ENCODE results near the gene APOL3.
A peak's percentile ranks its signal among the peaks of the same experiment; 100 is the strongest.
"Not testable (repeated sequence)": the region's sequence is repeated elsewhere in the genome, so short reads cannot be mapped to it uniquely, and the experiment has no call there.

The APOL3 gene

GRCh38 chr22:36192542-36192941, 32.0 kb upstream of the APOL3 start:
- DNase-seq, result no peak

DNA sequence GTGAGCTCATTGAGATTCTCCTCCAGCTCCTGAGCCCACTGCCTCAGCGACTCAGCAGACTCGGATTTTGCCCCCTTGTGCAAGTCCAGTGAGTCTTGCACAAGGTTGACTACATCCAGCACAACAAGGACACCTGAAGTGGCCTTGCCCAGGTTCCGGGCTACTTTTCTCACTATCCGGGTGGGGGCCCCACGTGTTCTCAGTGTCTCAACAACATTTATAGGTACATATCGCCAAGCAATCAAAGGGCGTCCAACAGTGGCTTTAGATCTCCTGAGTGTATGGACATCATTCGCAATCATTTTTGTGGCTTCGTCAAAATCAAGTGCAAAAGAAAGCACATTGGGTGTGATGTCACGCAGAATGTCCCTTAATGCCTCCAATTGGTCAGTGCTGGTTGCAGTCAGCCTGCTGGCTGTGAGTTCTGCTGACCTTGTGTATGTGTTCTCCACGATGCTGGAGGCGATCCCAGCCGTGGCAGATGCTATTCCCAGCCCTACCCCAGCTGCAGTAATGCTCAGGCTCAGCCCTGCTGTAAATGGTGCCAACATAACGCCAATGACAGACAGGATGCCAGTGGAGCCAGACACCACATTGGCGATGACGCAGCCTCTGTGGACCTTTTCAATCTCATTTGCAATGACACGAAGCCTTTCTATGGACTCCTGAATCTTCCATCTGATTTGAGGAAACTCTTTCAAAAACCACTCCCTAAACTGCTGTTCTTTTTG, 30.7 kb upstream of the APOL3 start:
- DNase-seq, result no peak

GRCh38 chr22:36187862-36188261, 27.3 kb upstream of the APOL3 start:
- not testable (repeated sequence) for DNase-seq

- DNase-seq, result no peak
These were observed 25.5 kb upstream of the APOL3 start for GRCh38 chr22:36185828-36186624.

GRCh38 chr22:36184433-36185025, 24.0 kb upstream of the APOL3 start:
- no peak for DNase-seq

DNA sequence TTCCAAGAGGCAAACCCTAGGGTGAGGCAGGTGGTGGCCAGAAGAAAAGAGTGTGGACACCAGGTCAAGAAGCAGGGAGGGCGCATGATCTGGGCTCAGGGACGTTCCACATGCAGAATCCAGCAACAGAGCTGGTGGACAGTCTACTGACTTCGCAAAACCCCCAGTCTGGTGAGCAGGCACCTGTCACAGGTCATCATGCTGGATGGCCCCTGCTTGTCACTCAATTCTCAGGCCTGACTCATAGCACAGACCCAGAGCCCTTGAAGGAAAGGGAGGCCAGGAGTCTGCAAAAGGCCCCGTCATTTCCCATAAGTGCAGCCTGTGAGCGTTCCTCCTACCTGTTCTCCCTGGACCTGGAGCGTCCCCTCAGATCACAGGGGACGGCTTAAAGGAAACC, 22.9 kb upstream of the APOL3 start:
- DNase-seq, result no peak

GRCh38 chr22:36182857-36183256, 22.3 kb upstream of the APOL3 start:
- no peak for DNase-seq

- DNase-seq, result no peak
These were observed 21.5 kb upstream of the APOL3 start for GRCh38 chr22:36182056-36182455.

DNA sequence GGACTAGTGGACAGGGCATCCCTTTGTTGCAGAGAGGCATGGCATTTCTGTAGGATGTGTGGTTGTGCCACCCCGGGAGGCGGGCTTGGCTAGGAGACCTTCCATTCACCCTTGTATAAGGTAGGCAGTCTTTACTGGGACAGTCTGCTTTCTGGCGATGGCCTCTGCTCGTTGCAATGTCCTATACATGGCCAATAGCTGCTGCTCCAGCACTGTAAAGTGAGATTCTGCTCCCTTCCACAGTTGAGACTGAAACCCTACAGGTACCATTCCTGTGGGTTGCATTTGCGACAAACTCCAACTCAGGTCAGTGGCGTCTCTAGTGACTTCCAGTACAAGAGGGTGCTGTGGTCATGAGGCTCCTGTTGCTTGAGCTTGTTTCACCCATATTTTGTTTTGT, 20.4 kb upstream of the APOL3 start:
- no peak for DNase-seq

- DNase-seq, result peak; percentile 29 to 69
These were observed 19.7 kb upstream of the APOL3 start for GRCh38 chr22:36180038-36180880.

- DNase-seq, result no peak
These were observed 16.6 kb upstream of the APOL3 start for GRCh38 chr22:36177160-36177559.

DNA sequence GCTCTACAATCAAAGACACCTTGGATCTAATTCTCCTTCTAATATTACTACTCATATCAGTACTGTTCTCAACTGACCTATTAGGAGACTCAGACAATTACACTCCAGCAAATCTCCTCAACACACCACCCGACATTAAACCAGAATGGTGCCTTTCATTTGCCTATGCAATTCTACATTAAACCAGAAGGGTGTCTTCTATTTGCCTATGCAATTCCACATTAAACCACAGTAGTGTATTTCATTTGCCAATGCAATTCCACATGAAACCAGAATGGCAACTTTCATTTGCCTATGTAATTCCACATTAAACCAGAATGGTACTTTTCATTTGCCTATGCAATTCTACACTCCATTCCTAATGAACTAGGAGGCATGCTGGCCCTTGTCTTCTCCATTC, 15.3 kb upstream of the APOL3 start:
- DNase-seq, result no peak

DNA sequence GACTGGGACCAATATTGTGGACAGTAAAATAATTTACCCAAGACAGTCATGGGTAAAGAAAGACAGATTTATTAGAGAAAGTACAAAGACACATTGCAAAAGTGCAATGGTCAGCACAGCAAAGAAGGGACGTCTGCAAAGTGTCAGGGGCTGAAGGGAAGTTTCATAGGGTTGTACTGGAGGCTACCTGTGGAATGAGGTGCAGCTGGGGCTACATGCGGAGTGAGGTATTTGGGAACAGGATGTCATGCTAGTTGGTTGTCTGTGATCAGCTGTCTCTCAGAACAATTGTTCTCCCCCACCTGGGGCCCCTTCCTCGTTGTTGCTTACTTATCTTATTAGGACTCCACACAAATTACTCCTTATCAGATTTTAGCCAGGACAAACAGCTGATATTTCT, 11.4 kb upstream of the APOL3 start:
- no peak for DNase-seq

GRCh38 chr22:36166518-36167220, 6.1 kb upstream of the APOL3 start:
- DNase-seq, result no peak

GRCh38 chr22:36166086-36166485, 5.5 kb upstream of the APOL3 start:
- no peak for DNase-seq

- DNase-seq, result no peak
These were observed 4.6 kb upstream of the APOL3 start for GRCh38 chr22:36165141-36165540.

GRCh38 chr22:36164621-36165020, 4.1 kb upstream of the APOL3 start:
- DNase-seq, result no peak

DNA sequence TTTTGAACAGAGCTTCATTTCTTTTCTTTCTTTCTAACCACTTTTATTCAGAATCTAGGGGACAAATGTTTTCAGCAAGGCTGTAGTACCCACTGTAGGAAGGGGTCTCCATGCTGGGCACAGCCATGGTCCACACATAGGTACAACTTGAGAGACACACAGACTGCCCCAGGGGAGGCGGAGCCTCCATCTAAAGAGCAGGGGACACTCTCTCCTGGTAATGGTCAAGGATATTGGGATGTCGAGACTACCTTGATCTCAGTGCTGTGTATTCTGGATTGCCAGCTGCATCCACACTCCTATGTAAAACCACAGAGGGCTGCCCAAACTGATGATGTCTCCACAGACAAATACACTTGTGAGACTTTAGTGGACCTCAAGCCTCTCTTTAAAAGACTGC, 2.9 kb upstream of the APOL3 start:
- no peak for DNase-seq

DNA sequence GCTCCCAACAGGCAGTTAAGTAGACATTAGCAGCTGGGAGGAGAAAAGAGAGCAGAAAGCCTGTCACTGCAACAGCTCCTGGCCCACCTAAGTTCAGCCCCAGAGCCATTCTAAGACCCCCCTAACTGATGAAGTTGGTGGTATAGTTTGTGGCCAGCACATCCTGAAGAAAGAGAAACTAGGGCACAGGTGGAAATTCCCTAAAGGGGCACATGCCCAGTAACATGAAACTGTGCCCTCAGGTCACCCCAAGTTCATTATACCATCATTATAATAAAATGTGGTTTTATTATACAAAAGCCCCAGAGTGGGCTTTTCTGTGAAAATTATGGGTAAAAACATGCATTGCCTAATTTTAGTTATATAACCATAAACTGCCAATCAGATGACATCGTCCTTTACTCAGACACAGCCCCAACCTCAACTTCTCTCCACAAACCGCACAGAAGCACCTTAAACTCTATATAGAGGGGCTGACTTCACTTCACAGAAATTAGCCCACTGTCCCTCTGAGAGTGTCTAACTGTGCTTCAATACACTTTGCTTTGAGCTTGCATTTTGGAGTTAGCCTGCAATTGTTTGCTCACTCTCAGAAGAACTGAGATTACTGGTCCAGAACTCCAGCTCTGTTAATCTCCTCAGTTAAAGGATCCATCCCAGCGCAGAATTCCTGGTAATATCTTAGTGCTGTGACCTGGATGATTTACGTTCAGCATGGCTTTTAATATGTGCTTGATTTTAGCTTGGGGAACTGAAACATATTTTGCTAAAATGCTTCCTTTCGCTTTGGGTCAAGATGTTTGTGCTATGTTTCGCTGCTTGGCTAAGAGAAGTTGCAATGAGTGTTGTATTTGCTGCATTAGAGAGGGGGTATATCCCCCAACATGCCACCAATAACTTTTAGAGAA, 1.8 kb upstream of the APOL3 start:
- DNase-seq, result no peak

- not testable (repeated sequence) for DNase-seq
These were observed 1.2 kb upstream of the APOL3 start for GRCh38 chr22:36161793-36162126.

Data from NCI-H524 (cell line).